IPS-18a (cell line): ENCODE data around the gene RAD54L2.

Experiments used
- H3K27ac ChIP-seq: one replicate; pipeline ENCODE4 v1.5.1; 2013; ENCODE audit warnings: low read length
- H3K27me3 ChIP-seq: one replicate; pipeline ENCODE4 v1.6.1; 2013; ENCODE audit warnings: mild to moderate bottlenecking, low read length; ENCODE audit not compliant: control insufficient read depth, insufficient read depth
- H3K36me3 ChIP-seq: one replicate; pipeline ENCODE4 v1.6.1; 2013; ENCODE audit warnings: low read depth, low read length; ENCODE audit not compliant: control insufficient read depth
- H3K4me1 ChIP-seq: one replicate; pipeline ENCODE4 v1.6.1; 2013; ENCODE audit warnings: low read depth, low read length; ENCODE audit not compliant: control insufficient read depth
- H3K4me3 ChIP-seq: one replicate; pipeline ENCODE4 v1.5.1; 2013; ENCODE audit warnings: low read length
- H3K9ac ChIP-seq: one replicate; pipeline ENCODE4 v1.6.1; 2013; ENCODE audit warnings: mild to moderate bottlenecking, low read length, moderate library complexity
- H3K9me3 ChIP-seq: one replicate; pipeline ENCODE4 v1.6.1; 2013; ENCODE audit warnings: low read depth, low read length; ENCODE audit not compliant: control insufficient read depth

The RAD54L2 gene, protein sequence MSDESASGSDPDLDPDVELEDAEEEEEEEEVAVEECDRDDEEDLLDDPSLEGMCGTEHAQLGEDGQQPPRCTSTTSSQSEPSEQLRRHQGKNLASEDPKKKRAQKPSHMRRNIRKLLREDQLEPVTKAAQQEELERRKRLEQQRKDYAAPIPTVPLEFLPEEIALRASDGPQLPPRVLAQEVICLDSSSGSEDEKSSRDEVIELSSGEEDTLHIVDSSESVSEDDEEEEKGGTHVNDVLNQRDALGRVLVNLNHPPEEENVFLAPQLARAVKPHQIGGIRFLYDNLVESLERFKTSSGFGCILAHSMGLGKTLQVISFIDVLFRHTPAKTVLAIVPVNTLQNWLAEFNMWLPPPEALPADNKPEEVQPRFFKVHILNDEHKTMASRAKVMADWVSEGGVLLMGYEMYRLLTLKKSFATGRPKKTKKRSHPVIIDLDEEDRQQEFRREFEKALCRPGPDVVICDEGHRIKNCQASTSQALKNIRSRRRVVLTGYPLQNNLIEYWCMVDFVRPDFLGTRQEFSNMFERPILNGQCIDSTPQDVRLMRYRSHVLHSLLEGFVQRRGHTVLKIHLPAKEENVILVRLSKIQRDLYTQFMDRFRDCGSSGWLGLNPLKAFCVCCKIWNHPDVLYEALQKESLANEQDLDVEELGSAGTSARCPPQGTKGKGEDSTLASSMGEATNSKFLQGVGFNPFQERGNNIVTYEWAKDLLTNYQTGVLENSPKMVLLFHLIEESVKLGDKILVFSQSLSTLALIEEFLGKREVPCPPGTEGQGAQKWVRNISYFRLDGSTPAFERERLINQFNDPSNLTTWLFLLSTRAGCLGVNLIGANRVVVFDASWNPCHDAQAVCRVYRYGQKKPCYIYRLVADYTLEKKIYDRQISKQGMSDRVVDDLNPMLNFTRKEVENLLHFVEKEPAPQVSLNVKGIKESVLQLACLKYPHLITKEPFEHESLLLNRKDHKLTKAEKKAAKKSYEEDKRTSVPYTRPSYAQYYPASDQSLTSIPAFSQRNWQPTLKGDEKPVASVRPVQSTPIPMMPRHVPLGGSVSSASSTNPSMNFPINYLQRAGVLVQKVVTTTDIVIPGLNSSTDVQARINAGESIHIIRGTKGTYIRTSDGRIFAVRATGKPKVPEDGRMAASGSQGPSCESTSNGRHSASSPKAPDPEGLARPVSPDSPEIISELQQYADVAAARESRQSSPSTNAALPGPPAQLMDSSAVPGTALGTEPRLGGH (N-terminal part only)

DNA sequence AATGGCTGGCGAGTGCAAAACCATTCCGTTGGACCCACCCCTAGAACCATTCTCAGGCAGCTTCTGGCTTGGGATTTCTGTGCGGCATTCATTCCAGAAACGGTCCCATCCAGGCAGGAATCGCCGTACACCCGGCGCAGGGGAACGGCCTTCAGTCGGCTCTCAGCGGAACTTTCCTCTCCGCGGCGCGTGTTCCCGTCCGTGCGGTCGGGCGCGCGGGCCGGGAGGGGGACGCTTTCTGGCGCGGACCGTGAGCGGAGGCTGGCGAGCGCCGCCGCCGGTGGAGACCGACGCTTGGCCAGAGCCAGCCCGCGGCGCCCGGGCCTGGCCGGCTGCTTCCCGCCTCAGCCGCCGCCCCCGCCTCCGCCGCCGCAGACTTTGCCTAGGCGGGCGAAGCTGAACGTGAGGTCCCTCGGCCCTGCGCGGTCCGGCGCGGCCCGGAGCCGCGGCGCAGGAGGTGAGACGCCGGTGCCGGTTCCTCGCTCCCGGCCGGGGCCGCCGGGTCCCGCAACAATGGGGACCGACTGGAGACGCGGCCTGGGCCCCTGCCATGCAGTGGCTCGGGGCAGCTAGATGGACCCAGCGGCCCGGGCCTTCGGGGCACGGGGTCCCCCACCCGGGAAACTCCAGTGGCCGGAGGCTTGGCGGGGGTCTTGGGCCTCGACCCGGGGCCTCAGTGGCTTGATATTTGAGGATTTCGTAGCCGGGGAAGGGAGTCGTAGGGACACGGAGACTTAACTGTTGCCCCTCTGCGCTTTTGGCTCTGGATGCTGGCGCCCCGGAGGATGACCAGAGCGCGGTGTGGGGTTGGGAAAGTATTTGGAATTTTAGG lies at the start of gene RAD54L2:
Gene RAD54L2, plus strand, starts transcription at position 261 of the 832 bp plus-strand sequence. CDS start 51,702 bp downstream, outside the sequence.
- Histone ChIP-seq H3K9ac (peak within 1 kb of the TSS; percentile 90), H3K9me3 (no peaks in the 10 kb centered on the region), H3K27me3 (no peaks in the 10 kb centered on the region), H3K4me1 (peaks cover 11% of the 10 kb centered on the region), H3K27ac (peak within 1 kb of the TSS; percentile 55), H3K4me3 (peak within 1 kb of the TSS; percentile 85), H3K36me3 (no peaks in the 10 kb centered on the region)

GRCh38 chr3:51498876-51499738 lies 39.4 kb upstream of the RAD54L2 start:
- Histone ChIP-seq H3K9me3 (no peaks in the 10 kb centered on the region), H3K9ac (peak overlapping the region; percentile 86), H3K27me3 (no peaks in the 10 kb centered on the region), H3K4me3 (peak overlapping the region; percentile 75), H3K27ac (peak overlapping the region; percentile 12), H3K4me1 (peaks cover 3% of the 10 kb centered on the region), H3K36me3 (peaks cover 12% of the 10 kb centered on the region)

- no peaks in the 10 kb centered on the region for H3K9me3 ChIP-seq
- peak overlapping the region; percentile 86 for H3K9ac ChIP-seq
- peaks cover 3% of the 10 kb centered on the region for H3K4me1 ChIP-seq
- peaks cover 9% of the 10 kb centered on the region for H3K36me3 ChIP-seq
- no peak overlapping the region for H3K27ac ChIP-seq
- H3K27me3 ChIP-seq = no peaks in the 10 kb centered on the region
- H3K4me3 ChIP-seq = peak overlapping the region; percentile 75
Measured at GRCh38 chr3:51500632-51501131, 37.8 kb upstream of the RAD54L2 start.

DNA sequence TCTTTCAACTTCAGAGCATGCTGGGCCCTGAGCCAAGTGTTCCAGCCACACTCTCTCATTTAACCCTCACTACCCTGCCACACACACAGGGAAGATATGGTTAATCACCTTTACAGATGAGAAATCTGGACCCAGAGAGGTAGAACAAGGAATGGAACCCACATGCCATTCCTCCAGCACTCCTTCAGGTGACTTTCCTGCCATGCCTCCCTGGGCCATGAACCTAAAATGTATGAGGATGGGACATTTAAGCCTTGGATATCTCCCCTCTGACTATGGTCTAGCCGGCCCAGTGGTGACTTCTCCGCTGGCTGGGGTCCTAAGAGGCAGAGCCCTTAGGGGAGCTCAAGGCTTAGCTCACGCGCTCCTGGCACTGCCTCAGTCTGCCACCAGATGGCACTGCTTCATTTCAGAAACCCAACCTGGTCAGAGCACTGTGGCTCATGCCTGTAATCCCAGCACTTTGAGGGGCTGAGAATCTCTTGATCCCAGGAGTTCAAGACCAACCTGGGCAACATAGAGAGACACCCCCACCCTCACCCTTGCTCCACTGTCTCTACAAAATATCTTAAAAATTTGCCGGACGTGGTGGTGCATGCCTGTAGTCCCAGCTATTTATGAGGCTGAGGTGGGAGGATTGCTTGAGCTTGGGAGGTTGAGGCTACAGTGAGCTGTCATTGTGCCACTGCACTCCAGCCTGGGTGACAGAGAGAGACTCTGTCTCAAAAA lies 36.5 kb upstream of the RAD54L2 start:
- Histone ChIP-seq H3K9ac (no peak overlapping the region), H3K27ac (no peak overlapping the region), H3K4me1 (peaks cover 3% of the 10 kb centered on the region), H3K36me3 (no peaks in the 10 kb centered on the region), H3K4me3 (no peak overlapping the region), H3K27me3 (no peaks in the 10 kb centered on the region), H3K9me3 (no peaks in the 10 kb centered on the region)

DNA sequence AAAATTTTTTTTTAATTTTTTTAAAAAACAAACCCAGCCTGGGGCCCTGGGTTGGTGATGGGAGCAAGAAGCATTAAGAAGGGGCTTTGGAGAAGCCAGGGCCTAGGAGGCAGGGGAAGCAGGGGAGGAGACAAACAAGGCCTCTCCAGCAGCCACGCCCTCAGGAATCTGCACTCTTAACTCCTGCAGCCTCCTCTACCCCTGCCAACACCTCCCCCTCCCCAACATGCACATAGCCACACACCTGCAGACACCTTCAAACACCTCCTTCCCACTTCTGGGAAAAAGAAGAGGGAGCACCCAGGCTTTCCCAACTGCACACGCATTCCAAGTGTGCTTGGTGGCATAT lies 36.0 kb upstream of the RAD54L2 start:
- no peak overlapping the region for H3K27ac ChIP-seq

GRCh38 chr3:51503007-51503406 lies 35.5 kb upstream of the RAD54L2 start:
- Histone ChIP-seq H3K36me3 (no peaks in the 10 kb centered on the region), H3K9ac (no peak overlapping the region), H3K9me3 (no peaks in the 10 kb centered on the region), H3K27ac (no peak overlapping the region), H3K27me3 (no peaks in the 10 kb centered on the region), H3K4me1 (peaks cover 3% of the 10 kb centered on the region), H3K4me3 (no peak overlapping the region)

More for the DNA sequence above, 36.0 kb upstream of the RAD54L2 start:
- no peak overlapping the region for H3K9ac ChIP-seq
- no peaks in the 10 kb centered on the region for H3K9me3 ChIP-seq
- peaks cover 3% of the 10 kb centered on the region for H3K4me1 ChIP-seq
- no peaks in the 10 kb centered on the region for H3K27me3 ChIP-seq
- H3K4me3 ChIP-seq = no peak overlapping the region
- H3K36me3 ChIP-seq = no peaks in the 10 kb centered on the region

- Histone ChIP-seq H3K9ac (no peak overlapping the region), H3K4me3 (no peak overlapping the region), H3K36me3 (no peaks in the 10 kb centered on the region), H3K27me3 (no peaks in the 10 kb centered on the region), H3K4me1 (no peaks in the 10 kb centered on the region), H3K9me3 (no peaks in the 10 kb centered on the region), H3K27ac (no peak overlapping the region)
Measured at GRCh38 chr3:51508255-51508654, 30.3 kb upstream of the RAD54L2 start.

GRCh38 chr3:51510996-51511395 lies 27.5 kb upstream of the RAD54L2 start:
- H3K9me3 ChIP-seq = no peaks in the 10 kb centered on the region
- H3K36me3 ChIP-seq = no peaks in the 10 kb centered on the region
- no peak overlapping the region for H3K4me3 ChIP-seq
- no peaks in the 10 kb centered on the region for H3K4me1 ChIP-seq
- H3K27ac ChIP-seq = no peak overlapping the region
- H3K27me3 ChIP-seq = no peaks in the 10 kb centered on the region
- no peak overlapping the region for H3K9ac ChIP-seq

- Histone ChIP-seq H3K9me3 (no peaks in the 10 kb centered on the region), H3K27ac (no peak overlapping the region)
Measured at GRCh38 chr3:51514210-51514609, 24.3 kb upstream of the RAD54L2 start.

More at GRCh38 chr3:51514210-51514609, 24.3 kb upstream of the RAD54L2 start:
- H3K9ac ChIP-seq = no peak overlapping the region
- H3K4me3 ChIP-seq = no peak overlapping the region
- no peaks in the 10 kb centered on the region for H3K36me3 ChIP-seq
- H3K4me1 ChIP-seq = no peaks in the 10 kb centered on the region
- H3K27me3 ChIP-seq = no peaks in the 10 kb centered on the region
